ENCODE results near the gene LHX5. TPM values are rescaled to one million over a fixed set of nuclear protein-coding genes. Genes with fewer than 3 reads are reported as not detected.

Gene LHX5
- total RNA-seq, 1 experiment from 2014 or later, result not detected

DNA sequence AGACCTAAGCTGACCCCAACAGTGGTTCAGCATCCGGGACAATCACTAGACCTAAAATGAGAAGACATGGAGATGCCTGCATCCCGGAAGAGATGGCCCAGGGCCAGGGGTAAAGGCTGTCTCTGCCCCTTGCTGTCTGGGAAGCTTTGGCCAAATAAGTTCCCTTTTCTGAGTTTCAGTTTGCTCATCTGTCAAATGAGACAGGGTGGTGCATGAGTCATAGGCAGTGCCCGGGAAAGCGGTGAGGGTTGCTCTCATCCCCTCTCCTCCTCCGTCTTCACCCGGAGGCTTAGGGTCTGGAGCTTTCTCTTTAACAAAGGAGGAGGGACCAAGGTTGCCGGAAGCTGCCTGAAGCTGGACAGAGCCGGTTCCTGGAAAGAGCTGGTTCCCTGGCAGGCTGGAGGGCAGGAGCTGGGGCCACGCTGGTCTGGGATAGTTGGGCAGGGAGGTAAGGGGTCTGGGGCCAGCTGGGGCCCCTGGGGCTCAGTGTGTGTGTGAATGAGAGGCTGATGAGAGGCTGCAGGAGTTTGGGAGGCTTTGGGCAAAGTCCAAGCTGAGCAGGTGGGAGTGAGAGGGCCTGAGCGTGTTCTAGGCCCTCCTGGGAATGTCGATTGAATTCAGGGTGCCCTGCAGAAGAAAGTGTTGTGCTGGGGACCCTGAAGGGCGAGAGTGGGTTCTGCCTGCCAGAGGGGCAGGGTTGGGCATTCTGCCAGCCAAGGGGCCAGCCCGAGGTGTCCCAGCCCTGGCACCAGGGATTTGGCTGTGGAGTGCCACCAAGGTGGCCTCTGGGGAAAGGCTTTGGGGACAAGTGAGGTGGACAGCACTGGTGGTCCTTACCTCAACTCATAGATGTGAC is 49.4 kb downstream of the LHX5 start, which contains the start of gene SDSL:
Gene SDSL, plus strand, starts transcription at position 351 of the 856 bp plus-strand sequence. CDS start 5,603 bp downstream, outside the sequence.
- Mint-ChIP-seq H3K27me3 (ENCODE audit: unreplicated experiment) (no peaks in the 10 kb centered on the region), H3K9me3 (ENCODE audit: low read depth, unreplicated experiment) (no peaks in the 10 kb centered on the region), H3K4me1 (ENCODE audit: low read depth, unreplicated experiment) (peaks cover 32% of the 10 kb centered on the region), H3K4me3 (ENCODE audit: low read depth, unreplicated experiment) (peak within 1 kb of the TSS; percentile 87), H3K27ac (ENCODE audit: unreplicated experiment) (peak within 1 kb of the TSS; percentile 77), H3K36me3 (ENCODE audit: insufficient read depth, unreplicated experiment) (peaks cover 23% of the 10 kb centered on the region)
- DNase-seq, result peak; percentile 77
- TF ChIP-seq, protein P1, sequence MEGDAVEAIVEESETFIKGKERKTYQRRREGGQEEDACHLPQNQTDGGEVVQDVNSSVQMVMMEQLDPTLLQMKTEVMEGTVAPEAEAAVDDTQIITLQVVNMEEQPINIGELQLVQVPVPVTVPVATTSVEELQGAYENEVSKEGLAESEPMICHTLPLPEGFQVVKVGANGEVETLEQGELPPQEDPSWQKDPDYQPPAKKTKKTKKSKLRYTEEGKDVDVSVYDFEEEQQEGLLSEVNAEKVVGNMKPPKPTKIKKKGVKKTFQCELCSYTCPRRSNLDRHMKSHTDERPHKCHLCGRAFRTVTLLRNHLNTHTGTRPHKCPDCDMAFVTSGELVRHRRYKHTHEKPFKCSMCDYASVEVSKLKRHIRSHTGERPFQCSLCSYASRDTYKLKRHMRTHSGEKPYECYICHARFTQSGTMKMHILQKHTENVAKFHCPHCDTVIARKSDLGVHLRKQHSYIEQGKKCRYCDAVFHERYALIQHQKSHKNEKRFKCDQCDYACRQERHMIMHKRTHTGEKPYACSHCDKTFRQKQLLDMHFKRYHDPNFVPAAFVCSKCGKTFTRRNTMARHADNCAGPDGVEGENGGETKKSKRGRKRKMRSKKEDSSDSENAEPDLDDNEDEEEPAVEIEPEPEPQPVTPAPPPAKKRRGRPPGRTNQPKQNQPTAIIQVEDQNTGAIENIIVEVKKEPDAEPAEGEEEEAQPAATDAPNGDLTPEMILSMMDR (IDR thresholded peaks at IDR 0.05; ENCODE audit: unreplicated experiment), result no peak
- CTCF ChIA-PET, result interaction anchor here (0.6 to 1.6 kb wide), 5 partner anchors 9 to 87 kb away, joined by 3 to 6 read pairs (median 3); partner anchors contain the start of gene SLC8B1
- intact Hi-C loops (cut with micrococcal nuclease; ENCODE audit: unreplicated experiment), result loop anchor here (5.0 kb wide), 1 partner anchor 225 kb away; no protein-coding TSS in a partner anchor
- BruUV-seq (replicated peaks), result TSS peak; percentile 61

DNA sequence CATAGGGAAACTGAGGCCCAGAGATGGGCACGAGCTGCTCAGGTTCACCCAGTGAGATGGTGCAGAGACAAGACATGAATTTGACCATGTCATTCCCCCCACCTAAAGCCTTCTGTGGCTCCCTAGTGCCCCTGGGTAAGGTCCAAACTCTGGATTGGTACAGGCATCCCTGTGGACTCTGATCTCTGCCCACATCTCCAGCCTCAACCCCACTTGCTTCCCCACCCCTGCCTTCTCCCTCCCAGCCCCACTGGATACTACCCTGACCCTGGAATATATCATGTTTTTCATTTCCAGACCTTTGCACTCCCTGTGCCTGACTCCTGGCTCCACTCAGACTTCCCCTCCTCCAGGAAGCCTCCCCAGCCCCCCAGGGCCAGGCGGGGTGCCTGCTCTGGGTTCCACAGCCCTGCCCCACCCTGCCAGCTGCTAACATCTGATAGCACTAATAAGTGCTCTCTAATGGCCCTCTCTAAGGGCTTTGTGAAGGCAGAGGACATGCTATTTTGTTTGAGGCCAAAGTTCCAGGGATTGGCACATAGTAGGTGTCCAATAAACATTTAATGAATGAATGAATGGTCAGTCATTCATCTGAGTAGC is 50.6 kb downstream of the LHX5 start:
- intact Hi-C loops (cut with micrococcal nuclease; ENCODE audit: unreplicated experiment), result loop anchor here (5.0 kb wide), 1 partner anchor 224 kb away; no protein-coding TSS in a partner anchor

DNA sequence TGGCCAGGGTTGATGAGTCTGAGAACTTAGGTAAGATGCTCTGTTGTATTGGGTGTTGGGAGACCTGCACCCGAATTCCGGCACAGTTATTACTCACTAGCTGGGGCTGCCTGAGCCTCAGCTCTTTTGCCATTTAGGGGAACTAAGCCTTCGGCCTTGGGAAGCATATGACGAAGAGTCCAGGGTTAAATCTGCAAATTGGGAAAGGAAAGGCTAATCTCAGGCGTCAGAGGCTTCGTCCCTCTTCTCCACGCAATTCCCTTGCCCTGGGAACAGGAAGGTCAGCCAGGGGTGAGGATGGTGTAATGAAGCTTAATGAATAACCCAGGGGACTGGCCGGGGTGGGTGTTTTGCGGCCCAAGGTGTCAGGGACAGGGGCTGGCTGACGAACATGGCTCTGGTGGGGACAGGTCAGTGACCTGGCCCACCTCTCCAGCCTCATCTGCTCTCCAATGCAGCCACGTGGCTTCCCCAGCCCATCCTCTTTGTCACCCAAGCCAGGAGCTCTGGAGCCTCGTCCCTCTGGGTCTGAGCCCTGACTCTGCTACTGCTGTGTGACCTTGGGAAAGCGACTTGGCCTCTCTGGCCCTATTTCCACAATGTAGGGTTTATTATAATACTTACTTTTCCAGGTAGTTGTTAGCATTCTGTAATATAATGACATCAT is 53.3 kb downstream of the LHX5 start:
- peaks cover 18% of the 10 kb centered on the region for H3K36me3 Mint-ChIP-seq (ENCODE audit: insufficient read depth, unreplicated experiment)
- TF ChIP-seq, protein P1 (IDR thresholded peaks at IDR 0.05; ENCODE audit: unreplicated experiment), result no peak
- no peaks in the 10 kb centered on the region for H3K9me3 Mint-ChIP-seq (ENCODE audit: low read depth, unreplicated experiment)
- H3K4me3 Mint-ChIP-seq (ENCODE audit: low read depth, unreplicated experiment), result peak overlapping the region; percentile 33
- no TSS peak for BruUV-seq (replicated peaks)
- H3K27me3 Mint-ChIP-seq (ENCODE audit: unreplicated experiment), result no peaks in the 10 kb centered on the region
- peak; percentile 62 for DNase-seq
- H3K27ac Mint-ChIP-seq (ENCODE audit: unreplicated experiment), result peak overlapping the region; percentile 24
- H3K4me1 Mint-ChIP-seq (ENCODE audit: low read depth, unreplicated experiment), result peaks cover 44% of the 10 kb centered on the region
- intact Hi-C loops (cut with micrococcal nuclease; ENCODE audit: unreplicated experiment), result loop anchor here (2.0 kb wide), 1 partner anchor 34 kb away; no protein-coding TSS in a partner anchor
- CTCF ChIA-PET, result interaction anchor here (0.6 to 1.4 kb wide), 3 partner anchors 9 to 278 kb away, joined by 3 to 5 read pairs (median 3); no protein-coding TSS in a partner anchor

More for the DNA sequence above, 50.6 kb downstream of the LHX5 start:
- Mint-ChIP-seq H3K27ac (ENCODE audit: unreplicated experiment) (no peak overlapping the region), H3K27me3 (ENCODE audit: unreplicated experiment) (no peaks in the 10 kb centered on the region), H3K36me3 (ENCODE audit: insufficient read depth, unreplicated experiment) (peaks cover 23% of the 10 kb centered on the region), H3K4me1 (ENCODE audit: low read depth, unreplicated experiment) (peaks cover 38% of the 10 kb centered on the region), H3K9me3 (ENCODE audit: low read depth, unreplicated experiment) (no peaks in the 10 kb centered on the region), H3K4me3 (ENCODE audit: low read depth, unreplicated experiment) (no peak overlapping the region)
- TF ChIP-seq, protein P1 (IDR thresholded peaks at IDR 0.05; ENCODE audit: unreplicated experiment), result no peak
- DNase-seq, result no peak
- CTCF ChIA-PET, result no interaction called here
- BruUV-seq (replicated peaks), result no TSS peak

DNA sequence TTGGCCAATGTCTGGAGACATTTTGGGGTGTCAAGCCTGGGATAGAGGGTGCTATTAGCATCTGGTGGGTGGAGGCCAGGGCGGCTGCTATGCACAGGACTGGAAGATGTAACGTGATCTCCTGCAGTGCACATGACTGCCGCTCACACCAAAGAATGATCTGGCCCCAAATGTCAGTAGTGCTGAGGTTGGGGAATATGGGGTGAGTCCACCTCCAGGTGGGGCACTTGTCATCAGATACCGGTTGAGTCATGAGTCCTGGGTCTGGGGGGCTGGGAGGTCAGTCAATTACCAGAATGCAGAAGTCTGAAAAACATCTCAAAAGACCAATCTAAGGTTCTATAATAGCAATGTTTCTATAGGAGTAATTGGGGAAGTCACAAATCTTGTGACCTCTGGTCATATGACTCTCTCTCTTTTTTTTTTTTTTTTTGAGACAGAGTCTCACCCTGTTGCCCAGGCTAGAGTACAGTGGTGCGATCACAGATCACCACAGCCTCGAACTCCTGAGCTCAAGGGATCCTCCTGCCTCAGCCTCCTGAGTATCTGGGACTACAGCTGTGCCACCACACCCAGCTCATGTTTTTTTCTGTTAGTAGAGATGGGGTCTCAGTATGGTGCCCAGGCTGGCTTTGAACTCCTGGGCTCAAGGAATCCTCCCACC is 55.4 kb downstream of the LHX5 start:
- H3K9me3 Mint-ChIP-seq (ENCODE audit: low read depth, unreplicated experiment), result no peaks in the 10 kb centered on the region
- H3K4me3 Mint-ChIP-seq (ENCODE audit: low read depth, unreplicated experiment), result no peak overlapping the region
- peak; percentile 32 for DNase-seq
- peaks cover 7% of the 10 kb centered on the region for H3K36me3 Mint-ChIP-seq (ENCODE audit: insufficient read depth, unreplicated experiment)
- H3K27ac Mint-ChIP-seq (ENCODE audit: unreplicated experiment), result no peak overlapping the region
- H3K27me3 Mint-ChIP-seq (ENCODE audit: unreplicated experiment), result no peaks in the 10 kb centered on the region
- intact Hi-C loops (cut with micrococcal nuclease; ENCODE audit: unreplicated experiment), result no loop called here
- peaks cover 36% of the 10 kb centered on the region for H3K4me1 Mint-ChIP-seq (ENCODE audit: low read depth, unreplicated experiment)
- TF ChIP-seq, protein P1 (IDR thresholded peaks at IDR 0.05; ENCODE audit: unreplicated experiment), result no peak
- BruUV-seq (replicated peaks), result no TSS peak
- CTCF ChIA-PET, result interaction anchor here (0.7 to 0.9 kb wide), 2 partner anchors 9 to 210 kb away, joined by 3 to 5 read pairs; no protein-coding TSS in a partner anchor
